ENCODE measurements around the gene MEPCE. TPM values are rescaled to one million over a fixed set of nuclear protein-coding genes. Genes with fewer than 3 reads are reported as not detected.

MEPCE gene
- total and polyA plus RNA-seq, 4 donors, result 6.7 to 21.8 (median 16.5) TPM

DNA sequence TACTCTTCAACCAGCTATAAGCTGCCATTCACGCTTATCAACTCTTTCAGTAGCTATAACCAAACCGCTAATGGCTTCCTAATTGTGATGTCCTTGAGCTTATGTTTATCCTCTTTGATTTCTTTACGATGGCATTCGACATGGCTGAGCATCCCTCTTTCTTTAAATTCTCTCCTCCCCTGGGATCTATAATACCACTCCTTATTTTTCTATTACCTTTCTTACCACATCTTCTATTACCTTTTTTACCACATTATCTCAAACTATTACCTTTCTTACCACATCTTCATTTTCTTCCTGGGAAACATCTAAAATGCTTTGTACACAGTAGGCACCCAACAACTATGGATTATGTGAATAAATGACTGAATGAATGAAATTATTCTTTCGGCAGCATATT is 14.2 kb upstream of the MEPCE start:
- no peak for DNase-seq (ENCODE audit: low spot score)
- TF ChIP-seq, protein P1, sequence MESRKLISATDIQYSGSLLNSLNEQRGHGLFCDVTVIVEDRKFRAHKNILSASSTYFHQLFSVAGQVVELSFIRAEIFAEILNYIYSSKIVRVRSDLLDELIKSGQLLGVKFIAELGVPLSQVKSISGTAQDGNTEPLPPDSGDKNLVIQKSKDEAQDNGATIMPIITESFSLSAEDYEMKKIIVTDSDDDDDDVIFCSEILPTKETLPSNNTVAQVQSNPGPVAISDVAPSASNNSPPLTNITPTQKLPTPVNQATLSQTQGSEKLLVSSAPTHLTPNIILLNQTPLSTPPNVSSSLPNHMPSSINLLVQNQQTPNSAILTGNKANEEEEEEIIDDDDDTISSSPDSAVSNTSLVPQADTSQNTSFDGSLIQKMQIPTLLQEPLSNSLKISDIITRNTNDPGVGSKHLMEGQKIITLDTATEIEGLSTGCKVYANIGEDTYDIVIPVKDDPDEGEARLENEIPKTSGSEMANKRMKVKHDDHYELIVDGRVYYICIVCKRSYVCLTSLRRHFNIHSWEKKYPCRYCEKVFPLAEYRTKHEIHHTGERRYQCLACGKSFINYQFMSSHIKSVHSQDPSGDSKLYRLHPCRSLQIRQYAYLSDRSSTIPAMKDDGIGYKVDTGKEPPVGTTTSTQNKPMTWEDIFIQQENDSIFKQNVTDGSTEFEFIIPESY (IDR thresholded peaks at IDR 0.05), result no peak
- TF ChIP-seq RXRA (IDR thresholded peaks at IDR 0.05) (no peak), NR2F2 (IDR thresholded peaks at IDR 0.05) (no peak), HNF4G (IDR thresholded peaks at IDR 0.05) (no peak), SP1 (IDR thresholded peaks at IDR 0.05) (no peak), HNF4A (conservative IDR thresholded peaks at IDR 0.05) (no peak), RAD21 (IDR thresholded peaks at IDR 0.05) (no peak), EGR1 (IDR thresholded peaks at IDR 0.05; ENCODE audit: low read depth in 2 of 2) (no peak), JUND (IDR thresholded peaks at IDR 0.05) (no peak), GABPA (IDR thresholded peaks at IDR 0.05 in 1 of 2, conservative IDR thresholded peaks at IDR 0.05 in 1 of 2) (no peak), FOXA2 (IDR thresholded peaks at IDR 0.05) (no peak)
- TF ChIP-seq, protein P2, sequence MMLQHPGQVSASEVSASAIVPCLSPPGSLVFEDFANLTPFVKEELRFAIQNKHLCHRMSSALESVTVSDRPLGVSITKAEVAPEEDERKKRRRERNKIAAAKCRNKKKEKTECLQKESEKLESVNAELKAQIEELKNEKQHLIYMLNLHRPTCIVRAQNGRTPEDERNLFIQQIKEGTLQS (IDR thresholded peaks at IDR 0.05), result no peak
- TF ChIP-seq, protein P3, sequence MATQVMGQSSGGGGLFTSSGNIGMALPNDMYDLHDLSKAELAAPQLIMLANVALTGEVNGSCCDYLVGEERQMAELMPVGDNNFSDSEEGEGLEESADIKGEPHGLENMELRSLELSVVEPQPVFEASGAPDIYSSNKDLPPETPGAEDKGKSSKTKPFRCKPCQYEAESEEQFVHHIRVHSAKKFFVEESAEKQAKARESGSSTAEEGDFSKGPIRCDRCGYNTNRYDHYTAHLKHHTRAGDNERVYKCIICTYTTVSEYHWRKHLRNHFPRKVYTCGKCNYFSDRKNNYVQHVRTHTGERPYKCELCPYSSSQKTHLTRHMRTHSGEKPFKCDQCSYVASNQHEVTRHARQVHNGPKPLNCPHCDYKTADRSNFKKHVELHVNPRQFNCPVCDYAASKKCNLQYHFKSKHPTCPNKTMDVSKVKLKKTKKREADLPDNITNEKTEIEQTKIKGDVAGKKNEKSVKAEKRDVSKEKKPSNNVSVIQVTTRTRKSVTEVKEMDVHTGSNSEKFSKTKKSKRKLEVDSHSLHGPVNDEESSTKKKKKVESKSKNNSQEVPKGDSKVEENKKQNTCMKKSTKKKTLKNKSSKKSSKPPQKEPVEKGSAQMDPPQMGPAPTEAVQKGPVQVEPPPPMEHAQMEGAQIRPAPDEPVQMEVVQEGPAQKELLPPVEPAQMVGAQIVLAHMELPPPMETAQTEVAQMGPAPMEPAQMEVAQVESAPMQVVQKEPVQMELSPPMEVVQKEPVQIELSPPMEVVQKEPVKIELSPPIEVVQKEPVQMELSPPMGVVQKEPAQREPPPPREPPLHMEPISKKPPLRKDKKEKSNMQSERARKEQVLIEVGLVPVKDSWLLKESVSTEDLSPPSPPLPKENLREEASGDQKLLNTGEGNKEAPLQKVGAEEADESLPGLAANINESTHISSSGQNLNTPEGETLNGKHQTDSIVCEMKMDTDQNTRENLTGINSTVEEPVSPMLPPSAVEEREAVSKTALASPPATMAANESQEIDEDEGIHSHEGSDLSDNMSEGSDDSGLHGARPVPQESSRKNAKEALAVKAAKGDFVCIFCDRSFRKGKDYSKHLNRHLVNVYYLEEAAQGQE (IDR thresholded peaks at IDR 0.05), result no peak
- TF ChIP-seq, protein P4, sequence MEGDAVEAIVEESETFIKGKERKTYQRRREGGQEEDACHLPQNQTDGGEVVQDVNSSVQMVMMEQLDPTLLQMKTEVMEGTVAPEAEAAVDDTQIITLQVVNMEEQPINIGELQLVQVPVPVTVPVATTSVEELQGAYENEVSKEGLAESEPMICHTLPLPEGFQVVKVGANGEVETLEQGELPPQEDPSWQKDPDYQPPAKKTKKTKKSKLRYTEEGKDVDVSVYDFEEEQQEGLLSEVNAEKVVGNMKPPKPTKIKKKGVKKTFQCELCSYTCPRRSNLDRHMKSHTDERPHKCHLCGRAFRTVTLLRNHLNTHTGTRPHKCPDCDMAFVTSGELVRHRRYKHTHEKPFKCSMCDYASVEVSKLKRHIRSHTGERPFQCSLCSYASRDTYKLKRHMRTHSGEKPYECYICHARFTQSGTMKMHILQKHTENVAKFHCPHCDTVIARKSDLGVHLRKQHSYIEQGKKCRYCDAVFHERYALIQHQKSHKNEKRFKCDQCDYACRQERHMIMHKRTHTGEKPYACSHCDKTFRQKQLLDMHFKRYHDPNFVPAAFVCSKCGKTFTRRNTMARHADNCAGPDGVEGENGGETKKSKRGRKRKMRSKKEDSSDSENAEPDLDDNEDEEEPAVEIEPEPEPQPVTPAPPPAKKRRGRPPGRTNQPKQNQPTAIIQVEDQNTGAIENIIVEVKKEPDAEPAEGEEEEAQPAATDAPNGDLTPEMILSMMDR (IDR thresholded peaks at IDR 0.05; ENCODE audit: low read depth, low read length, missing input control), result no peak
- TF ChIP-seq, protein P5, sequence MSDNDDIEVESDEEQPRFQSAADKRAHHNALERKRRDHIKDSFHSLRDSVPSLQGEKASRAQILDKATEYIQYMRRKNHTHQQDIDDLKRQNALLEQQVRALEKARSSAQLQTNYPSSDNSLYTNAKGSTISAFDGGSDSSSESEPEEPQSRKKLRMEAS (IDR thresholded peaks at IDR 0.05), result no peak
- Histone ChIP-seq H3K9me3 (ENCODE audit: control insufficient read depth in 4 of 4, low read length in 3 of 4) (no peaks in the 10 kb centered on the region), H3K27me3 (ENCODE audit: control insufficient read depth in 4 of 4, insufficient read depth in 4 of 4, low read length in 3 of 4) (no peaks in the 10 kb centered on the region), H3K36me3 (ENCODE audit: control insufficient read depth in 4 of 4, insufficient read depth in 3 of 4, low read depth in 1 of 4, low read length in 3 of 4) (no peaks in the 10 kb centered on the region), H3K4me1 (ENCODE audit: control insufficient read depth in 4 of 4, insufficient read depth in 4 of 4, low read length in 3 of 4) (no peaks in the 10 kb centered on the region), H3K9ac (ENCODE audit: low read depth in 1 of 2, low read length in 2 of 2) (no peak overlapping the region), H3K4me3 (ENCODE audit: low read depth in 1 of 3, low read length in 3 of 3) (no peak overlapping the region), H3K27ac (ENCODE audit: low read depth in 1 of 2, low read length in 2 of 2) (no peak overlapping the region)
- 96% methylated on average over 5 of the region's 5 CpGs for WGBS
